OCI-LY1 (cell line): ENCODE data around the gene LZTS3.

Experiments used
- H2AFZ ChIP-seq: fragments of 200-600 bp; sonication (generic), shearing (Covaris generic); 2 replicates; pipeline ENCODE4 v1.6.0; 2014; ENCODE audit warnings: antibody characterized with exemption, mild to moderate bottlenecking, low read length
- H3F3A ChIP-seq: fragments of 200-600 bp; sonication (generic), shearing (Covaris generic); 2 replicates; pipeline ENCODE4 v1.6.0; 2014; ENCODE audit warnings: mild to moderate bottlenecking, antibody characterized with exemption, low read length, moderate library complexity; ENCODE audit not compliant: insufficient read depth
- H3K27ac ChIP-seq: fragments of 200-600 bp; sonication (generic); 2 replicates; pipeline ENCODE4 v1.5.1; 2014; ENCODE audit warnings: low read length, mixed run types, mild to moderate bottlenecking, low read depth; ENCODE audit not compliant: poor library complexity, severe bottlenecking
- H3K27me3 ChIP-seq: fragments of 200-600 bp; sonication (generic); 2 replicates; pipeline ENCODE4 v1.6.0; 2014; ENCODE audit warnings: antibody characterized with exemption, mild to moderate bottlenecking, low read length, moderate library complexity; ENCODE audit not compliant: insufficient read depth
- H3K36me3 ChIP-seq: fragments of 200-600 bp; sonication (generic); 2 replicates; pipeline ENCODE4 v1.6.1; 2014; ENCODE audit warnings: mild to moderate bottlenecking, antibody characterized with exemption, low read length, moderate library complexity, mixed read lengths; ENCODE audit not compliant: insufficient read depth
- H3K4me1 ChIP-seq: fragments of 200-600 bp; sonication (generic); 2 replicates; pipeline ENCODE4 v1.5.1; 2014; ENCODE audit warnings: mild to moderate bottlenecking, low read length, moderate library complexity; ENCODE audit not compliant: insufficient read depth, severe bottlenecking
- H3K4me2 ChIP-seq: fragments of 200-600 bp; sonication (generic), shearing (Covaris generic); 2 replicates; pipeline ENCODE4 v1.6.1; 2014; ENCODE audit warnings: low read length
- H3K4me3 ChIP-seq: fragments of 200-600 bp; sonication (generic); 2 replicates; pipeline ENCODE4 v1.5.1; 2014; ENCODE audit warnings: low read length, low read depth, mild to moderate bottlenecking, mixed read lengths; ENCODE audit not compliant: poor library complexity, severe bottlenecking
- H3K79me2 ChIP-seq: fragments of 200-600 bp; shearing (Covaris generic); 2 replicates; pipeline ENCODE4 v1.6.1; 2016; ENCODE audit warnings: mixed run types, low read length, mixed read lengths; ENCODE audit not compliant: insufficient read depth
- H3K9ac ChIP-seq: fragments of 200-600 bp; sonication (generic), shearing (Covaris generic); 2 replicates; pipeline ENCODE4 v1.6.1; 2014; ENCODE audit warnings: mild to moderate bottlenecking, low read length, mixed read lengths
- H3K9me2 ChIP-seq: fragments of 200-600 bp; sonication (generic), shearing (Covaris generic); 2 replicates; pipeline ENCODE4 v1.6.1; 2014; ENCODE audit warnings: low read depth, mild to moderate bottlenecking, low read length, mixed read lengths
- H3K9me3 ChIP-seq: fragments of 200-600 bp; shearing (Covaris generic); 2 replicates; pipeline ENCODE4 v1.6.1; 2014; ENCODE audit warnings: low read length, mixed read lengths
- H4K20me1 ChIP-seq: fragments of 200-600 bp; sonication (generic), shearing (Covaris generic); 2 replicates; pipeline ENCODE4 v1.6.0; 2016; ENCODE audit warnings: mild to moderate bottlenecking, low read length; ENCODE audit not compliant: insufficient read depth
- EZH2 ChIP-seq: fragments of 200-600 bp; sonication (generic), shearing (Covaris generic); IDR thresholded peaks from 2 replicates; pipeline ENCODE4 v1.8.0; 2017; ENCODE audit warnings: borderline replicate concordance, mixed run types, mild to moderate bottlenecking, antibody characterized with exemption, low read length, moderate library complexity, mixed read lengths
- TF ChIP-seq, protein P1 (sequence below): fragments of 200-600 bp; sonication (generic), shearing (Covaris generic); IDR thresholded peaks from 2 replicates; pipeline ENCODE4 v1.5.1; 2017; ENCODE audit warnings: mild to moderate bottlenecking, antibody characterized with exemption, low read length, moderate library complexity, mixed read lengths

Gene LZTS3

DNA sequence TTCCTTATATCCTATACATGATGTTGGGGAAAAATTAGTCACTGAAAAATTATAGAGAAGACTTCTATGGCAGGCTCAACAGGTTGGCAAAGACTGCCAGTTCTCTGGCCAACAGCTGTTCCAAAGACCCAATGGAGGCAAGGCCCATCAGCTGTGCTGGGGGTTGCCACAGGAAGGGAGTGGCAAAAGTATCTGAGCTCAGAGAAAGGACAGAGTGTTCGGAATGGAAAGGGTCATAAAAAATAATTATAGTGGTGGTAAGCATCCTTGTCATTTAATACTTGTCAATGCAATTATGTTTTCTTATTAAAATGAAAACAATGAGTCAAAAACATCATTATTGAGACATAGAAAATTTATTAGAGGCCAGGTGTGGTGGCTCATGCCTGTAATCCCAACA is 49.8 kb downstream of the LZTS3 start:
- no peak overlapping the region for H3K27ac ChIP-seq
- no peak overlapping the region for H3K4me2 ChIP-seq
- TF ChIP-seq, protein P1, sequence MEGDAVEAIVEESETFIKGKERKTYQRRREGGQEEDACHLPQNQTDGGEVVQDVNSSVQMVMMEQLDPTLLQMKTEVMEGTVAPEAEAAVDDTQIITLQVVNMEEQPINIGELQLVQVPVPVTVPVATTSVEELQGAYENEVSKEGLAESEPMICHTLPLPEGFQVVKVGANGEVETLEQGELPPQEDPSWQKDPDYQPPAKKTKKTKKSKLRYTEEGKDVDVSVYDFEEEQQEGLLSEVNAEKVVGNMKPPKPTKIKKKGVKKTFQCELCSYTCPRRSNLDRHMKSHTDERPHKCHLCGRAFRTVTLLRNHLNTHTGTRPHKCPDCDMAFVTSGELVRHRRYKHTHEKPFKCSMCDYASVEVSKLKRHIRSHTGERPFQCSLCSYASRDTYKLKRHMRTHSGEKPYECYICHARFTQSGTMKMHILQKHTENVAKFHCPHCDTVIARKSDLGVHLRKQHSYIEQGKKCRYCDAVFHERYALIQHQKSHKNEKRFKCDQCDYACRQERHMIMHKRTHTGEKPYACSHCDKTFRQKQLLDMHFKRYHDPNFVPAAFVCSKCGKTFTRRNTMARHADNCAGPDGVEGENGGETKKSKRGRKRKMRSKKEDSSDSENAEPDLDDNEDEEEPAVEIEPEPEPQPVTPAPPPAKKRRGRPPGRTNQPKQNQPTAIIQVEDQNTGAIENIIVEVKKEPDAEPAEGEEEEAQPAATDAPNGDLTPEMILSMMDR, result no peak
- no peak for TF ChIP-seq EZH2
- no peak overlapping the region for H3K9ac ChIP-seq
- H3F3A ChIP-seq, result no peaks in the 10 kb centered on the region
- no peaks in the 10 kb centered on the region for H3K9me2 ChIP-seq
- no peaks in the 10 kb centered on the region for H3K79me2 ChIP-seq
- 0 out of 2 replicates have a peak, but pooled peaks cover 3% of the 10 kb centered on the region for H3K9me3 ChIP-seq
- no peak overlapping the region for H3K4me3 ChIP-seq
- no peaks in the 10 kb centered on the region for H3K27me3 ChIP-seq
- H2AFZ ChIP-seq, result no peak overlapping the region
- H3K4me1 ChIP-seq, result peaks cover 10% of the 10 kb centered on the region
- no peaks in the 10 kb centered on the region for H4K20me1 ChIP-seq
- peaks cover 19% of the 10 kb centered on the region for H3K36me3 ChIP-seq

DNA sequence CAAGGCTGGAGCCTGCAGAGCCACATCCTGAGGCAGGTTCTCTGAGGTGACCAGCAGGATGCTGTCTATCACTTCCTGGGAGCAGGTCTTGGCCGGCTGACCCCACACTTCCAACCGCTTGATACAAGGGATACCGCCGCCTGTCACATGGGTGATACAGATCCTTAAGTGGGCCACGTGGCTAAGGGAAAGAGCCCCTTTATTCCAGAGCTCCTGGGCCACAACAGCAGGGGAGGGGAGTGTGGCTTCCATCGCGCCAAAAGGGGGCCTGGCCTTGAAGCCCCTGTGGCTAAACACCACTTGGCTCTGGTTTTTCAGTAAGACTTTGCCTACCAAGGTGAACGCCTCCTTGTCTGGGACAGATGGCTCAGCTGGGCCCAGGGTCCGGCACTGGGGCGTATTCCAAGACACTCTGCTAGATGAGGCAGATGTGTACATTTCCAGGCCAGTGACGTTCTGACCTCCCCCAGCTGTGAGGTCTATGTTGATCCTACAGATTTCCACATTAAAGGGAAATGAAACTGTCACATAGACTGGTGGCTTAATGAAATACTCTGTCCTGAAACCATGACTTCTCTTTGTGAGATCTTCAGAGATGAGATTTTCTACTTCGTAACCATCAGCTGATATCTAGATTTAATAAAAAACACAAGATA is 51.3 kb downstream of the LZTS3 start:
- no peaks in the 10 kb centered on the region for H3F3A ChIP-seq
- no peaks in the 10 kb centered on the region for H3K79me2 ChIP-seq
- H2AFZ ChIP-seq, result no peak overlapping the region
- H3K27me3 ChIP-seq, result no peaks in the 10 kb centered on the region
- H3K4me2 ChIP-seq, result no peak overlapping the region
- 0 out of 2 replicates have a peak, but pooled peaks cover 3% of the 10 kb centered on the region for H3K9me3 ChIP-seq
- H3K9ac ChIP-seq, result no peak overlapping the region
- H3K9me2 ChIP-seq, result no peaks in the 10 kb centered on the region
- H3K27ac ChIP-seq, result no peak overlapping the region
- no peak for TF ChIP-seq EZH2
- TF ChIP-seq, protein P1, result no peak
- no peaks in the 10 kb centered on the region for H4K20me1 ChIP-seq
- H3K4me1 ChIP-seq, result peaks cover 18% of the 10 kb centered on the region
- no peak overlapping the region for H3K4me3 ChIP-seq
- H3K36me3 ChIP-seq, result peaks cover 19% of the 10 kb centered on the region

DNA sequence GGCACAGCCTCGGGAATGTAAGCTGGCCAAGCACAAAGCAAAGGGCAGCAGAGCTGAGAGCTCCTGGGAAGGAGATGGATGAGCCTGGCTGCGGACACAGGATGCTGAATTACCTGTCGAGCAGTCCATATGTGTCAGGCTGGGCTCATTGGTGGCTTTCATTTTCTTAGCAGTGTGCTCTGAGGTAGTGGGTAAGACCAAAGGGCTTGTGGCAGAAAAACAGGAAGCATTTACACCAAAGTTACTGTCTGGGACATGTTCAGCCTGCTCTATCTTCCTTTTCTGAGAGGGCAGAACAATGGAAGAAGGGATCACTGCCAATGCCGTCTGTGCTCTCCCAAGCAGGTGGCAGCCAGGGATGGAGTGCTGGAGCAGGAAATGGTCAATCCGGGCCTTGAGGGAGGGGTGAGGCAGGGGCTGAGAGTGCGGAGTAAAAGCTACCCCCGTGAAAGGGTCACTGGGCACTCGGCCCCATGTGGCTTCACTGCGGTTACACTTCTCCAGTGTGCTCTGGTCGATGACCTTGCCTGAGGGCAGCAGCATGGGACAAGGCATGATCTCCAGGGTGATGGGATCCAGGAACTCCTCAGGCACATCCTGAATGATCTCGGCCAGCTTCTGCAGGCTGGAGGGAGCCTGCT is 52.0 kb downstream of the LZTS3 start:
- no peaks in the 10 kb centered on the region for H3K9me2 ChIP-seq
- H3K9me3 ChIP-seq, result 0 out of 2 replicates have a peak, but pooled peaks cover 3% of the 10 kb centered on the region
- TF ChIP-seq, protein P1, result no peak
- TF ChIP-seq EZH2, result no peak
- peaks cover 18% of the 10 kb centered on the region for H3K4me1 ChIP-seq
- H3K9ac ChIP-seq, result no peak overlapping the region
- H3K4me3 ChIP-seq, result no peak overlapping the region
- no peaks in the 10 kb centered on the region for H3F3A ChIP-seq
- H3K27ac ChIP-seq, result no peak overlapping the region
- H4K20me1 ChIP-seq, result no peaks in the 10 kb centered on the region
- no peaks in the 10 kb centered on the region for H3K27me3 ChIP-seq
- H3K4me2 ChIP-seq, result no peak overlapping the region
- H3K79me2 ChIP-seq, result no peaks in the 10 kb centered on the region
- H3K36me3 ChIP-seq, result peaks cover 19% of the 10 kb centered on the region
- H2AFZ ChIP-seq, result no peak overlapping the region
